Vein endothelial cell (primary cell): ENCODE measurements around the gene PARVB. TPM values are rescaled to one million over a fixed set of nuclear protein-coding genes. Genes with fewer than 3 reads are reported as not detected.

Source experiments
- total RNA-seq: library from RNA; depleted of rRNA; stranded (reverse); fragments of >200 nt; gene quantifications from 2 replicates; pipeline ENCODE4 v1.2.3, GENCODE V29; 2012

The PARVB gene, protein sequence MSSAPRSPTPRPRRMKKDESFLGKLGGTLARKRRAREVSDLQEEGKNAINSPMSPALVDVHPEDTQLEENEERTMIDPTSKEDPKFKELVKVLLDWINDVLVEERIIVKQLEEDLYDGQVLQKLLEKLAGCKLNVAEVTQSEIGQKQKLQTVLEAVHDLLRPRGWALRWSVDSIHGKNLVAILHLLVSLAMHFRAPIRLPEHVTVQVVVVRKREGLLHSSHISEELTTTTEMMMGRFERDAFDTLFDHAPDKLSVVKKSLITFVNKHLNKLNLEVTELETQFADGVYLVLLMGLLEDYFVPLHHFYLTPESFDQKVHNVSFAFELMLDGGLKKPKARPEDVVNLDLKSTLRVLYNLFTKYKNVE
- 104 and 140 TPM in 2 replicates for total RNA-seq

DNA sequence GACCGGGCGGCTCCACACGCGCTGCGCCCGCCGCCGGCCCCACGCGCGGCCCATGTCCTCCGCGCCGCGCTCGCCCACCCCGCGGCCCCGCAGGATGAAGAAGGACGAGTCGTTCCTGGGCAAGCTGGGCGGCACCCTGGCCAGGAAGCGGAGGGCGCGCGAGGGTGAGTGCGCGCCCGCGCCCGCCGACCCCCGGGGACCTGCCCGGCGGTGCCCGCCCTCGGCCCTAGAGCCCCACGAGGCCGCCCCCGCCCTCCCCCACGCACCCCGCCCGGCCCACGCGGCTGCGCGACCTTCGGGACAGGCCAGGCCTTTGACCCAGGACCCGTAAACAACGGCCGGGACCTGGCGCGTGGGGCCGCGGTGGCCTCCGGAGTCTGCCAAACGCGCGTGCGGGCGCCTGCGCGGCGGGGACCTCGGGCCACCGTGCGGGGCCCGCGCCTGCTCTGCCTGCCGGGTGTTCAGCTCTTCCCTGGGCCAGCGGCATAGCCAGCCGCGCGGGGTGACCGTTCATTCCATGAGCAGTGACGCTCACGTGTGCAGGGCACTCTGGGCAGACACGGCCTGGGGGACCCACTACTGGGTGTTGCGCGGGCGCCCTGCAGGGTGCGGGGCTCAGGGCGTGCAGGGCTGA, at the start of gene PARVB:
Gene PARVB (plus strand): TSS at position 15 of the 634 bp plus-strand sequence. CDS start 38 bp downstream, at position 53.

DNA sequence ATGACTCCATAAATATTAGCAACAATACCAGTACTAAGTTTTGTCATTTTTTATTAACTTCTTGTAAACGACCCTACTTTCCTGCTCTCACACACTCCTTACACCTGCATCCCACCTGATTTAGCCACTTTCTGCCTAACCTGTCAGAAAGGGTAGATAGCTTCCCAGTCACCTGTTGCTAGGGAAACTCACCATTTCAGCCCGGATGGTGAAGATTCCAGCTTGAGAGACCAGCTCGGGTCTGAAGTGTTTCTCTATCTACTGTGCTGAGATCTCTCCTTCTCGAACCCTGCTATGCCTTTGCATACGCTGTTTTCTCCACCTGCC, 156.6 kb downstream of the PARVB start, which contains the start of gene PARVG:
Gene PARVG (plus strand): TSS at position 220 of the 327 bp plus-strand sequence. CDS start 2,405 bp downstream, outside the sequence.

Other genes with a start within 250 kb of the PARVB start
- gene EFCAB6, start 212.0 kb upstream of the PARVB start, total RNA-seq: under 0.01 and 0.29 TPM in 2 replicates
- 0.29 and 0.98 TPM in 2 replicates for gene SULT4A1, start 161.8 kb upstream of the PARVB start, total RNA-seq
- gene PNPLA5, start 132.3 kb upstream of the PARVB start, total RNA-seq: not detected in 2 replicates
- gene PNPLA3, start 100.5 kb upstream of the PARVB start, total RNA-seq: 0.98 and 2.9 TPM in 2 replicates
- 54.9 and 59.5 TPM in 2 replicates for gene SAMM50, start 68.9 kb upstream of the PARVB start, total RNA-seq
- gene PARVG, start 156.6 kb downstream of the PARVB start, total RNA-seq: under 0.01 and 0.33 TPM in 2 replicates